Superior temporal gyrus (tissue), 1 donor: ENCODE results near the gene CCM2.
A peak's percentile ranks its signal among the peaks of the same experiment; 100 is the strongest.

Source experiments
- DNase-seq: peaks from one replicate; pipeline ENCODE4 v3.0.0-alpha.2; 2016; ENCODE audit errors: extremely low spot score

Gene CCM2

GRCh38 chr7:45080958-45081669, 81.1 kb downstream of the CCM2 start:
- no peak for DNase-seq

GRCh38 chr7:45081670-45081974, 81.6 kb downstream of the CCM2 start:
- no peak for DNase-seq

- peak; percentile 80 for DNase-seq
Observed at GRCh38 chr7:45082031-45082830, 82.2 kb downstream of the CCM2 start.

- no peak for DNase-seq
Observed at GRCh38 chr7:45082831-45083331, 82.9 kb downstream of the CCM2 start.

- no peak for DNase-seq
Observed at GRCh38 chr7:45084336-45084735, 84.3 kb downstream of the CCM2 start.

- DNase-seq, result no peak
Observed at GRCh38 chr7:45084901-45085618, 85.1 kb downstream of the CCM2 start.

- no peak for DNase-seq
Observed at GRCh38 chr7:45085619-45086200, 85.7 kb downstream of the CCM2 start.

GRCh38 chr7:45086331-45087065, 86.5 kb downstream of the CCM2 start:
- DNase-seq, result peak; percentile 86

- DNase-seq, result no peak
Observed at GRCh38 chr7:45087301-45088145, 87.5 kb downstream of the CCM2 start.

- DNase-seq, result no peak
Observed at GRCh38 chr7:45088146-45088701, 88.2 kb downstream of the CCM2 start.

- DNase-seq, result peak; percentile 85
Observed at GRCh38 chr7:45088821-45089340, 88.9 kb downstream of the CCM2 start, which contains the start of gene NACAD. TSS of gene NACAD (minus strand) at chr7:45088969. CDS start at chr7:45088894, 75 bp downstream.

- peak; percentile 97 for DNase-seq
Observed at GRCh38 chr7:45089341-45089891, 89.4 kb downstream of the CCM2 start.

- DNase-seq, result no peak
Observed at GRCh38 chr7:45092100-45092930, 92.3 kb downstream of the CCM2 start.

GRCh38 chr7:45092931-45093235, 92.9 kb downstream of the CCM2 start:
- DNase-seq, result no peak

- no peak for DNase-seq
Observed at GRCh38 chr7:45098983-45099839, 99.2 kb downstream of the CCM2 start.

GRCh38 chr7:45099891-45100760, 100.1 kb downstream of the CCM2 start:
- DNase-seq, result no peak
